Mucosa of descending colon (tissue), 3 donors: ENCODE data around the gene KBTBD2. TPM values are rescaled to one million over a fixed set of nuclear protein-coding genes. Genes with fewer than 3 reads are reported as not detected.
"Not testable (repeated sequence)": the region's sequence is repeated elsewhere in the genome, so short reads cannot be mapped to it uniquely, and the experiment has no call there.

Experiments used
- ATAC-seq: fragments of 200-7000 bp; cut with Tn5 transposase; one replicate; pipeline ENCODE4 v1.9.1; 2020; ENCODE audit warnings: mild to moderate bottlenecking, moderate library complexity
- DNase-seq, 3 donors: peaks; one replicate each; pipeline ENCODE4 v3.0.0-alpha.2; 2020
- H3K36me3 ChIP-seq: fragments of 200-600 bp; one replicate; pipeline ENCODE4 v1.8.0; 2021; ENCODE audit warnings: low read depth, mild to moderate bottlenecking
- H3K4me1 ChIP-seq: fragments of 200-600 bp; one replicate; pipeline ENCODE4 v1.8.0; 2021; ENCODE audit warnings: low read depth, mild to moderate bottlenecking
- H3K4me3 ChIP-seq: fragments of 200-600 bp; one replicate; pipeline ENCODE4 v1.8.0; 2021; ENCODE audit warnings: mild to moderate bottlenecking
- H3K9me3 ChIP-seq: fragments of 200-600 bp; one replicate; pipeline ENCODE4 v1.8.0; 2021; ENCODE audit warnings: mild to moderate bottlenecking
- intact Hi-C, 2 donors: fragments of 100-400 bp; cut with DNase I in 1 of 2; cut with micrococcal nuclease in 1 of 2; formaldehyde crosslinking; loops; one replicate each; pipeline versions ENCODE4 v1.11.0 to v1.11.1; 2022; cut with DNase I, micrococcal nuclease
- total RNA-seq, 3 donors: library from RNA; stranded (reverse); fragmentation: NEBNext Ultra II Directional in 2 of 3; extraction: Animal tissue kit (Norgen Biotek cat#: 25700) in 2 of 3; gene quantifications; one replicate each; pipeline versions ENCODE4 v1.2.1 to v1.2.4, GENCODE V29; 2021 to 2023
- TF ChIP-seq, protein P1 (sequence below): fragments of 200-600 bp; IDR thresholded peaks from one replicate; pipeline ENCODE4 v1.8.0; 2022; ENCODE audit warnings: antibody characterized with exemption, mild to moderate bottlenecking
- donor health status: DM: no; HTN: no; CAD: no; lungs with moderate emphysema.
- donor health status: DM: no; HTN: no; CAD: no.
- donor health status: DM: no; HTN: yes; CAD: no.

KBTBD2 gene
- total RNA-seq, 3 donors from 2014 or later: 26.8 to 30.0 (median 26.9) TPM

DNA sequence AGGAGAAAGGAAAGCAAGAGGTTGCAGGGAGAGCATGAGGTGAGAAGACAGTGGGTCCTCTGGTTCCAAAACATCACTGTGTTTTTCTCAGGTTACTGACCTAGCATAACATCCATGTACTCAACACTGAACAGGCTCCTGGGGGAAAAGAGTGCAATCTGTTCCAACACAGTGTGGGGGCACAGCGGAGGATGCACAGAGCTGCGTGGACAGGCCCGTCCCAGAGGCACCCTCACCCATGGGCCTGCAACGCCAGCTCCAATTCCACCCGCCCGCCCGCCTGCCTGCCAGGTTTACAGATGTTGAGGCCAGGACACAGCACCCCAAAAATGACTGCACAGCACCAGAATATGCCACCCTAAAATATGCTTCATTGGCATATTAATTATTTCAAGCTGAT, 38.8 kb upstream of the KBTBD2 start:
- H3K9me3 ChIP-seq: no peaks in the 10 kb centered on the region
- ATAC-seq: no peak
- no peak for DNase-seq
- intact Hi-C loops: no loop called here
- H3K4me3 ChIP-seq: no peak overlapping the region
- no peaks in the 10 kb centered on the region for H3K36me3 ChIP-seq
- TF ChIP-seq, protein P1, sequence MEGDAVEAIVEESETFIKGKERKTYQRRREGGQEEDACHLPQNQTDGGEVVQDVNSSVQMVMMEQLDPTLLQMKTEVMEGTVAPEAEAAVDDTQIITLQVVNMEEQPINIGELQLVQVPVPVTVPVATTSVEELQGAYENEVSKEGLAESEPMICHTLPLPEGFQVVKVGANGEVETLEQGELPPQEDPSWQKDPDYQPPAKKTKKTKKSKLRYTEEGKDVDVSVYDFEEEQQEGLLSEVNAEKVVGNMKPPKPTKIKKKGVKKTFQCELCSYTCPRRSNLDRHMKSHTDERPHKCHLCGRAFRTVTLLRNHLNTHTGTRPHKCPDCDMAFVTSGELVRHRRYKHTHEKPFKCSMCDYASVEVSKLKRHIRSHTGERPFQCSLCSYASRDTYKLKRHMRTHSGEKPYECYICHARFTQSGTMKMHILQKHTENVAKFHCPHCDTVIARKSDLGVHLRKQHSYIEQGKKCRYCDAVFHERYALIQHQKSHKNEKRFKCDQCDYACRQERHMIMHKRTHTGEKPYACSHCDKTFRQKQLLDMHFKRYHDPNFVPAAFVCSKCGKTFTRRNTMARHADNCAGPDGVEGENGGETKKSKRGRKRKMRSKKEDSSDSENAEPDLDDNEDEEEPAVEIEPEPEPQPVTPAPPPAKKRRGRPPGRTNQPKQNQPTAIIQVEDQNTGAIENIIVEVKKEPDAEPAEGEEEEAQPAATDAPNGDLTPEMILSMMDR: no peak
- no peaks in the 10 kb centered on the region for H3K4me1 ChIP-seq

- ATAC-seq (no peak), DNase-seq (no peak)
- no peaks in the 10 kb centered on the region for H3K36me3 ChIP-seq
- H3K4me3 ChIP-seq: no peak overlapping the region
- no peaks in the 10 kb centered on the region for H3K4me1 ChIP-seq
- no peaks in the 10 kb centered on the region for H3K9me3 ChIP-seq
- intact Hi-C loops: no loop called here
- TF ChIP-seq, protein P1: no peak
These were observed 38.0 kb upstream of the KBTBD2 start for GRCh38 chr7:32929430-32930143.

DNA sequence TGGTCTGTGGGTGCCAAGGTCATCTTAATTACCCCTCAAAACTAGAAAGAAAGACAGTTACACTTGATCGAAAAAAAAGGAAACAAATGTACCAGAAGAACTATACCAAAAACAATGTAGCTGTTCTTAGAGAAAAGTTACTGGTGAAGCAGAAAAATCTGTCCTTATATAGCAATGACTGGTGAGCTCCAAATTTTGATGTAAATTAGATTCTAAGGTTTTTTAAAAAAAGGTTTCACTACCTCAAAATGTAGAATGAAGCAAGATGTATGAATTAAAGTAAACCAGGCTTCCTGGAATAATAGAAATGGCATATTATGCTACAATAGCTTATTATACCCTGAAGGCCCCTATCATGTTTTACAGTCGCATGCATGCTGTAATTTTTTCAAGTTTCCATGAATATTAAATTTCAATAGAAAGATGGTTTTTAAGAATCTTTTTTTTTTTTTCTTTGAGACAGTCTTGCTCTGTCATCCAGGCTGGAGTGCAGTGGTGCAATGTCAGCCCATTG, 37.3 kb upstream of the KBTBD2 start:
- DNase-seq: no peak
- Histone ChIP-seq H3K36me3 (no peaks in the 10 kb centered on the region), H3K4me1 (no peaks in the 10 kb centered on the region), H3K9me3 (no peaks in the 10 kb centered on the region), H3K4me3 (no peak overlapping the region)
- ATAC-seq: no peak
- TF ChIP-seq, protein P1: no peak
- intact Hi-C loops: no loop called here

GRCh38 chr7:32921896-32922295, 30.3 kb upstream of the KBTBD2 start:
- no peaks in the 10 kb centered on the region for H3K9me3 ChIP-seq
- H3K36me3 ChIP-seq: no peaks in the 10 kb centered on the region
- DNase-seq (no peak), ATAC-seq (no peak)
- no peaks in the 10 kb centered on the region for H3K4me1 ChIP-seq
- no peak overlapping the region for H3K4me3 ChIP-seq
- intact Hi-C loops: no loop called here
- TF ChIP-seq, protein P1: no peak

GRCh38 chr7:32916994-32917393, 25.4 kb upstream of the KBTBD2 start:
- H3K36me3 ChIP-seq, DNase-seq, H3K4me1 ChIP-seq, intact Hi-C loops, H3K4me3 ChIP-seq, H3K9me3 ChIP-seq, ATAC-seq: not testable (repeated sequence)

- Histone ChIP-seq H3K9me3 (no peaks in the 10 kb centered on the region), H3K36me3 (no peaks in the 10 kb centered on the region), H3K4me1 (no peaks in the 10 kb centered on the region), H3K4me3 (no peak overlapping the region)
- intact Hi-C loops: no loop called here
- ATAC-seq (no peak), DNase-seq (no peak)
- TF ChIP-seq, protein P1: no peak
These were observed 24.4 kb upstream of the KBTBD2 start for GRCh38 chr7:32916006-32916405.
